DMS 273 (cell line): ENCODE results near the gene ZSCAN32.
A peak's percentile ranks its signal among the peaks of the same experiment; 100 is the strongest.

ENCODE experiments used
- DNase-seq: peaks from one replicate; lab custom pipeline; 2025; ENCODE audit not compliant: unreplicated experiment; lab: John Stamatoyannopoulos, UW

The ZSCAN32 gene

GRCh38 chr16:3400779-3401688, at the start of gene ZSCAN32, which contains the start of gene ZNF174:
Gene ZSCAN32 (minus strand): TSS chr16:3401004. CDS start chr16:3397557, 3,447 bp downstream.
Gene ZNF174 (plus strand): TSS chr16:3401215. CDS start chr16:3402005, 790 bp downstream.
- peak; percentile 99 for DNase-seq

GRCh38 chr16:3444032-3444388, 43.2 kb upstream of the ZSCAN32 start:
- peak; percentile 76 for DNase-seq

- peak; percentile 96 for DNase-seq
Observed at GRCh38 chr16:3443108-3444031, 42.6 kb upstream of the ZSCAN32 start, which contains the start of the genes NAA60 and ZNF597. Gene NAA60 (plus strand): TSS chr16:3443680. CDS start chr16:3476228, 32,548 bp downstream. Gene ZNF597 (minus strand): TSS chr16:3443504. CDS start chr16:3443153, 351 bp downstream.

GRCh38 chr16:3439637-3440036, 38.8 kb upstream of the ZSCAN32 start:
- no peak for DNase-seq

- no peak for DNase-seq
Observed at GRCh38 chr16:3434373-3434772, 33.6 kb upstream of the ZSCAN32 start.

- no peak for DNase-seq
Observed at GRCh38 chr16:3431779-3432219, 31.0 kb upstream of the ZSCAN32 start.

- peak; percentile 30 for DNase-seq
Observed at GRCh38 chr16:3413730-3414379, 13.1 kb upstream of the ZSCAN32 start.

- no peak for DNase-seq
Observed at GRCh38 chr16:3408561-3409197, 7.9 kb upstream of the ZSCAN32 start.

- peak; percentile 68 for DNase-seq
Observed at GRCh38 chr16:3401719-3402397, 1.1 kb upstream of the ZSCAN32 start.

GRCh38 chr16:3400446-3400778, 392 bp downstream of the ZSCAN32 start:
- DNase-seq: no peak

- DNase-seq: no peak
Observed at GRCh38 chr16:3389663-3390338, 11.0 kb downstream of the ZSCAN32 start.

- no peak for DNase-seq
Observed at GRCh38 chr16:3388325-3388724, 12.5 kb downstream of the ZSCAN32 start.

- DNase-seq: no peak
Observed at GRCh38 chr16:3383045-3383448, 17.8 kb downstream of the ZSCAN32 start.

GRCh38 chr16:3377917-3378316, 22.9 kb downstream of the ZSCAN32 start:
- DNase-seq: no peak

- DNase-seq: no peak
Observed at GRCh38 chr16:3375680-3376079, 25.1 kb downstream of the ZSCAN32 start.

GRCh38 chr16:3369073-3369472, 31.7 kb downstream of the ZSCAN32 start:
- no peak for DNase-seq

- no peak for DNase-seq
Observed at GRCh38 chr16:3364774-3365427, 35.9 kb downstream of the ZSCAN32 start.

GRCh38 chr16:3363793-3364192, 37.0 kb downstream of the ZSCAN32 start:
- peak; percentile 63 for DNase-seq

GRCh38 chr16:3362931-3363330, 37.9 kb downstream of the ZSCAN32 start:
- DNase-seq: no peak
